HepG2 (cell line): ENCODE measurements around the gene TRMT112. TPM values are rescaled to one million over a fixed set of nuclear protein-coding genes. Genes with fewer than 3 reads are reported as not detected.

Experiments used
- ATF1 ChIP-seq: IDR thresholded peaks from 2 replicates; pipeline ENCODE4 v1.6.1; 2016; ENCODE audit warnings: mild to moderate bottlenecking, control low read depth
- BHLHE40 ChIP-seq: IDR thresholded peaks from 2 replicates; pipeline ENCODE4 v1.6.1; 2011; ENCODE audit warnings: low read length, improper control_type of control experiment
- CCAR2 ChIP-seq: fragments of 200-400 bp; formaldehyde crosslinking; optimal IDR thresholded peaks from 2 replicates; pipeline ENCODE3; 2018; ENCODE audit warnings: low read depth, mild to moderate bottlenecking, low read length, moderate library complexity
- CEBPZ ChIP-seq: IDR thresholded peaks from 2 replicates; pipeline ENCODE4 v1.6.1; 2012; ENCODE audit warnings: low read length, improper control_type of control experiment
- DNMT1 ChIP-seq: sonication (generic); formaldehyde crosslinking; IDR thresholded peaks from 2 replicates; pipeline ENCODE4 v1.5.1; 2020; ENCODE audit warnings: mild to moderate bottlenecking, missing genetic modification reagents
- HDAC2 ChIP-seq: sonication (generic); formaldehyde crosslinking; IDR thresholded peaks from 2 replicates; pipeline ENCODE4 v1.4.0; 2020; ENCODE audit warnings: missing genetic modification reagents
- MYPOP ChIP-seq: sonication (generic); formaldehyde crosslinking; IDR thresholded peaks from 2 replicates; pipeline ENCODE4 v1.8.1; 2023; ENCODE audit warnings: mild to moderate bottlenecking, moderate library complexity, missing genetic modification reagents
- NR2F2 ChIP-seq: IDR thresholded peaks from 2 replicates; pipeline ENCODE4 v1.6.1; 2012; ENCODE audit warnings: low read depth, inconsistent platforms, borderline replicate concordance
- PHF20 ChIP-seq: sonication (generic); formaldehyde crosslinking; IDR thresholded peaks from 2 replicates; pipeline ENCODE4 v1.5.0; 2020; ENCODE audit warnings: mild to moderate bottlenecking, missing genetic modification reagents
- RCOR2 ChIP-seq: IDR thresholded peaks from 2 replicates; pipeline ENCODE4 v1.6.1; 2016; ENCODE audit warnings: missing biosample characterization, missing genetic modification reagents
- RFX1 ChIP-seq: fragments of 450-650 bp; IDR thresholded peaks from 2 replicates; pipeline ENCODE4 v1.6.1; 2017
- SAFB2 ChIP-seq: sonication (generic); formaldehyde crosslinking; IDR thresholded peaks from 2 replicates; pipeline ENCODE4 v1.5.1; 2020; ENCODE audit warnings: missing genetic modification reagents, low read depth, mild to moderate bottlenecking, borderline replicate concordance
- ZNF101 ChIP-seq: sonication (generic); formaldehyde crosslinking; IDR thresholded peaks from 2 replicates; pipeline ENCODE4 v1.4.0; 2020; ENCODE audit warnings: mild to moderate bottlenecking, low read depth, missing genetic modification reagents, borderline replicate concordance
- ZNF12 ChIP-seq: sonication (generic); formaldehyde crosslinking; IDR thresholded peaks from 2 replicates; pipeline ENCODE4 v1.5.0; 2020; ENCODE audit warnings: missing genetic modification reagents
- ZNF282 ChIP-seq: fragments of 450-650 bp; IDR thresholded peaks from 2 replicates; pipeline ENCODE4 v1.6.1; 2018; ENCODE audit not compliant: partially characterized antibody
- ZNF513 ChIP-seq: sonication (generic); formaldehyde crosslinking; conservative IDR thresholded peaks from 2 replicates; pipeline ENCODE4 v1.5.0; 2020; ENCODE audit warnings: missing genetic modification reagents
- ZNF615 ChIP-seq: sonication (generic); formaldehyde crosslinking; IDR thresholded peaks from 2 replicates; pipeline ENCODE4 v1.5.0; 2020; ENCODE audit warnings: mild to moderate bottlenecking, missing genetic modification reagents, borderline replicate concordance
- ZNF691 ChIP-seq: sonication (generic); formaldehyde crosslinking; IDR thresholded peaks from 2 replicates; pipeline ENCODE4 v1.4.0; 2020; ENCODE audit warnings: missing genetic modification reagents, low read depth, mild to moderate bottlenecking, borderline replicate concordance
- ZNF713 ChIP-seq: sonication (generic); formaldehyde crosslinking; IDR thresholded peaks from 2 replicates; pipeline ENCODE4 v1.4.0; 2020; ENCODE audit warnings: mild to moderate bottlenecking, missing genetic modification reagents
- ZNF724P ChIP-seq: sonication (generic); formaldehyde crosslinking; IDR thresholded peaks from 2 replicates; pipeline ENCODE4 v1.8.0; 2022; ENCODE audit warnings: missing genetic modification reagents, borderline replicate concordance
- polyA plus RNA-seq, 8 experiments: library from polyadenylated mRNA; depleted of rRNA in 3 of 8; stranded (reverse) in 7 of 8; unstranded in 1 of 8; fragments of >200 nt; fragmentation: Illumina TruSeq in 4 of 8; extraction: Trizol in 4 of 8; gene quantifications; 2 replicates each; pipeline versions ENCODE4 v1.2.1 to v1.2.3, GENCODE V29; 2011 to 2016; ENCODE audit warnings: low read depth in 4 of 8, missing spikeins in 1 of 8, mixed read lengths in 1 of 8; ENCODE audit not compliant: insufficient read depth in 1 of 8
- total RNA-seq, 5 experiments: library from RNA; depleted of rRNA; stranded (reverse); fragments of >200 nt; fragmentation: Illumina TruSeq; extraction: Trizol; gene quantifications; 2 replicates each; pipeline ENCODE4 v1.2.3, GENCODE V29; 2016; ENCODE audit warnings: low read depth in 1 of 5
- TF ChIP-seq, protein P1 (sequence below): sonication (generic); formaldehyde crosslinking; IDR thresholded peaks from 2 replicates; pipeline ENCODE4 v1.4.0; 2020; ENCODE audit warnings: missing genetic modification reagents
- TF ChIP-seq, protein P2 (sequence below): sonication (generic); formaldehyde crosslinking; IDR thresholded peaks from 2 replicates; pipeline ENCODE4 v1.4.0; 2020; ENCODE audit warnings: missing genetic modification reagents, mild to moderate bottlenecking, borderline replicate concordance

Gene TRMT112
- total and polyA plus RNA-seq, 2 of the 13 experiments (the other 11 are each of a cell fraction or from before 2014, with no cell fraction given), result 186 to 409 TPM

DNA sequence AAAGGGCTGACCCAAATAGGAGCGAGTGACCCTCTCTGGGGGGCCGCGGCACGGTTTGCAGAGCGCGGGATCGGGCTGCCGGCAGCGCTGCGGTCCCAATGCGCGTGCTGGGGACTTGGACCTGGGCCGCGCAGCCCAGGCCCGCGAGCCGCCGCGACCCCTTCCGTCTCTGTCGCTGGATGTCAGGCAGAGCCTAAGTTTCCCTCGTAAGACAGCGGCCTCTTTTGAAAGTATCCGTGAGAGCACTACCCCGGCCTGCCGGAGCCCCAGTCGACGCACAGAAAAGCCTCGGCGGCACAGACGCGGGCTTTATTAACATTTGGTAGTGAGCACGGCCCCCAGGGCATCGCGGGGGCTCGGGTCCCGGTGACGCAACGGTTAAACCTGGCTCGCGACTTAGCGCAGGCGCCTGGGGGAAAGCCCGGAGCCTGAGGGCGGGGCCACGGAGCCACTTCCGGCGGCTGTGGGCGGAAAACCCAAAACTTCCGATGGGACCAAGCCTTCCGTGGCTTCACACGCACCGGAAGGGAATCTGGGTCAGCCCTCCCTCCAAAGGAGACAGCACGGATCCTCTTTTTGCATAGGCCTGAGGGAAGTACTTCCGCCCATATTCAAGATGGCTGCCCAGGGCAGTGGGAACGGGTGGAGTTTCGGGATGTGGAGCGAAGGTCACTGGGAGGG, 47.7 kb downstream of the TRMT112 start (continued):
- TF ChIP-seq ZNF513 (CRISPR knock-in tag) (no peak), PHF20 (CRISPR knock-in tag) (peak; percentile 93), DNMT1 (CRISPR knock-in tag) (no peak), CEBPZ (no peak), NR2F2 (peak; percentile 49; the same call in 1 of the 2 replicates), ZNF691 (CRISPR knock-in tag) (no peak; the same call in 1 of the 2 replicates), BHLHE40 (no peak), MYPOP (CRISPR knock-in tag) (peak; percentile 19; the same call in 1 of the 2 replicates), RFX1 (no peak), SAFB2 (CRISPR knock-in tag) (no peak; the same call in 1 of the 2 replicates), HDAC2 (CRISPR knock-in tag) (peak; percentile 64), ZNF101 (CRISPR knock-in tag) (no peak), ZNF615 (CRISPR knock-in tag) (no peak), RCOR2 (CRISPR knock-in tag) (no peak), ZNF12 (CRISPR knock-in tag) (no peak), ATF1 (CRISPR knock-in tag) (peak; percentile 42), CCAR2 (no peak), ZNF282 (no peak), ZNF724P (CRISPR knock-in tag) (no peak), ZNF713 (no peak)
- TF ChIP-seq, protein P1, sequence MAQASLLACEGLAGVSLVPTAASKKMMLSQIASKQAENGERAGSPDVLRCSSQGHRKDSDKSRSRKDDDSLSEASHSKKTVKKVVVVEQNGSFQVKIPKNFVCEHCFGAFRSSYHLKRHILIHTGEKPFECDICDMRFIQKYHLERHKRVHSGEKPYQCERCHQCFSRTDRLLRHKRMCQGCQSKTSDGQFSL (CRISPR knock-in tag), result no peak
- TF ChIP-seq, protein P2, sequence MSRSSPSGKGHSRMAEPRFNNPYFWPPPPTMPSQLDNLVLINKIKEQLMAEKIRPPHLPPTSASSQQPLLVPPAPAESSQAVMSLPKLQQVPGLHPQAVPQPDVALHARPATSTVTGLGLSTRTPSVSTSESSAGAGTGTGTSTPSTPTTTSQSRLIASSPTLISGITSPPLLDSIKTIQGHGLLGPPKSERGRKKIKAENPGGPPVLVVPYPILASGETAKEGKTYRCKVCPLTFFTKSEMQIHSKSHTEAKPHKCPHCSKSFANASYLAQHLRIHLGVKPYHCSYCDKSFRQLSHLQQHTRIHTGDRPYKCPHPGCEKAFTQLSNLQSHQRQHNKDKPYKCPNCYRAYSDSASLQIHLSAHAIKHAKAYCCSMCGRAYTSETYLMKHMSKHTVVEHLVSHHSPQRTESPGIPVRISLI (CRISPR knock-in tag), result no peak; the same call in 1 of the 2 replicates
